ENCODE measurements around the gene FUNDC1. TPM values are rescaled to one million over a fixed set of nuclear protein-coding genes. Genes with fewer than 3 reads are reported as not detected.
"Not testable (repeated sequence)": the region's sequence is repeated elsewhere in the genome, so short reads cannot be mapped to it uniquely, and the experiment has no call there.

FUNDC1 gene
- total RNA-seq, 1 donor from 2014 or later: 34.9 TPM

DNA sequence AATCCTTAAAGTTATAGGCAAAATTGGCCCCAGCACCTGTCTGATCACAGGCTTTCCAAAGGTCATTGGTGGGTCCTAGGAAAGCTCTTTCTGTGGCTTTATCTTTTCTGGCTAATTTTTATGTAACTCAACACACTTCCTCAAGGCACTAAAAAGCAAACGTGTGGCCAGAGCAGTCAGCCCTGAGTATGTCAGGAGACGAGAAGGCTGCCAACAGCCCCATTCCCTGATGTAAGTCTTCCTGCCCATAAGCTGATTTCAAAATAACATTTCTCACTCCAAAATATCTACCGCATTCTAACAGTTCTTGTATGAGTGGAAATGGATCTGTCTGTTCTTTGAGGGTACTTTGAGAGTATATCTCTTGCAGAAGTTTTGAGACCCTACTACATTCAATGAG lies 25.5 kb upstream of the FUNDC1 start:
- no peak overlapping the region for H3K4me2 ChIP-seq
- no peaks in the 10 kb centered on the region for H3K9me3 ChIP-seq (ENCODE audit: low read depth)
- H3K4me1 ChIP-seq: no peaks in the 10 kb centered on the region
- H3F3A ChIP-seq (ENCODE audit: low read depth): no peaks in the 10 kb centered on the region
- no peak overlapping the region for H3K27ac Mint-ChIP-seq
- no peak overlapping the region for H3K4me3 ChIP-seq
- no peaks in the 10 kb centered on the region for H3K79me2 ChIP-seq (ENCODE audit: low read depth)
- TF ChIP-seq EZH2phosphoT487 (IDR thresholded peaks at IDR 0.05) (no peak), EZH2 (IDR thresholded peaks at IDR 0.05) (no peak)
- TF ChIP-seq, protein P1, sequence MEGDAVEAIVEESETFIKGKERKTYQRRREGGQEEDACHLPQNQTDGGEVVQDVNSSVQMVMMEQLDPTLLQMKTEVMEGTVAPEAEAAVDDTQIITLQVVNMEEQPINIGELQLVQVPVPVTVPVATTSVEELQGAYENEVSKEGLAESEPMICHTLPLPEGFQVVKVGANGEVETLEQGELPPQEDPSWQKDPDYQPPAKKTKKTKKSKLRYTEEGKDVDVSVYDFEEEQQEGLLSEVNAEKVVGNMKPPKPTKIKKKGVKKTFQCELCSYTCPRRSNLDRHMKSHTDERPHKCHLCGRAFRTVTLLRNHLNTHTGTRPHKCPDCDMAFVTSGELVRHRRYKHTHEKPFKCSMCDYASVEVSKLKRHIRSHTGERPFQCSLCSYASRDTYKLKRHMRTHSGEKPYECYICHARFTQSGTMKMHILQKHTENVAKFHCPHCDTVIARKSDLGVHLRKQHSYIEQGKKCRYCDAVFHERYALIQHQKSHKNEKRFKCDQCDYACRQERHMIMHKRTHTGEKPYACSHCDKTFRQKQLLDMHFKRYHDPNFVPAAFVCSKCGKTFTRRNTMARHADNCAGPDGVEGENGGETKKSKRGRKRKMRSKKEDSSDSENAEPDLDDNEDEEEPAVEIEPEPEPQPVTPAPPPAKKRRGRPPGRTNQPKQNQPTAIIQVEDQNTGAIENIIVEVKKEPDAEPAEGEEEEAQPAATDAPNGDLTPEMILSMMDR (IDR thresholded peaks at IDR 0.05): no peak
- no peaks in the 10 kb centered on the region for H4K20me1 ChIP-seq (ENCODE audit: low read depth)
- no peaks in the 10 kb centered on the region for H3K27me3 Mint-ChIP-seq (ENCODE audit: insufficient read depth, low read depth)
- H3K36me3 ChIP-seq: no peaks in the 10 kb centered on the region
- no peak for DNase-seq (ENCODE audit: low spot score)
- no peak overlapping the region for H2AFZ ChIP-seq (replicated peaks)
- H3K27ac ChIP-seq: no peak overlapping the region
- H3K9me3 Mint-ChIP-seq: peaks cover 13% of the 10 kb centered on the region
- no peaks in the 10 kb centered on the region for H3K27me3 ChIP-seq
- no peaks in the 10 kb centered on the region for H3K36me3 Mint-ChIP-seq
- H3K4me3 Mint-ChIP-seq: no peak overlapping the region
- no peaks in the 10 kb centered on the region for H3K4me1 Mint-ChIP-seq
- H3K9ac ChIP-seq: no peak overlapping the region

GRCh38 chrX:44561896-44562295 lies 19.2 kb upstream of the FUNDC1 start:
- H3K4me1 Mint-ChIP-seq, H3K4me3 Mint-ChIP-seq: not testable (repeated sequence)

DNA sequence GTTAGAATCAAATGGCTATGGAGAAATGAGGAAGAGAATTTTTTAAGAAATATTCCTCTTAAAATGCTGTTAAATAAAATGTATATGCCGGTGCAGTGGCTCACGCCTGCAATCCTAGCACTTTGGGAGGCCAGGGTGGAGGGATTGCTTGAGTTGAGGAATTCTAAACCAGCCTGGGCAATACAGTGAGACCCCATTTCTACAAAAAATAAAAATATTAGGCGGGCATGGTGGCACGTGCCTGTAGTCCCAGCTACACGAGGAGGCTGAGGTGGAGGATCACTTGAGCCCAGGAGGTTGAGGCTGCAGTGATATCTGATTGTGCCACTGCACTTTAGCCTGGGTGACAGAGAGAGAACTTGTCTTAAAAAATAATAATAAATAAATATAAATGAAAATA lies 7.9 kb upstream of the FUNDC1 start:
- Mint-ChIP-seq H3K4me1 (no peaks in the 10 kb centered on the region), H3K36me3 (no peaks in the 10 kb centered on the region), H3K27ac (no peak overlapping the region), H3K9me3 (peaks cover 2% of the 10 kb centered on the region), H3K4me3 (no peak overlapping the region), H3K27me3 (ENCODE audit: insufficient read depth, low read depth) (no peaks in the 10 kb centered on the region)
- TF ChIP-seq EZH2phosphoT487 (IDR thresholded peaks at IDR 0.05) (no peak), EZH2 (IDR thresholded peaks at IDR 0.05) (no peak)
- TF ChIP-seq, protein P1 (IDR thresholded peaks at IDR 0.05): no peak
- Histone ChIP-seq H3K4me3 (no peak overlapping the region), H3K4me1 (no peaks in the 10 kb centered on the region), H3K79me2 (ENCODE audit: low read depth) (no peaks in the 10 kb centered on the region), H2AFZ (replicated peaks) (no peak overlapping the region), H3K36me3 (no peaks in the 10 kb centered on the region), H4K20me1 (ENCODE audit: low read depth) (no peaks in the 10 kb centered on the region), H3K4me2 (no peak overlapping the region), H3K9ac (no peak overlapping the region), H3K27me3 (no peaks in the 10 kb centered on the region), H3K9me3 (ENCODE audit: low read depth) (no peaks in the 10 kb centered on the region), H3F3A (ENCODE audit: low read depth) (no peaks in the 10 kb centered on the region), H3K27ac (no peak overlapping the region)
- DNase-seq (ENCODE audit: low spot score): no peak

More at GRCh38 chrX:44561896-44562295, 19.2 kb upstream of the FUNDC1 start:
- H3K36me3 Mint-ChIP-seq; H3K36me3 ChIP-seq; H3K27ac Mint-ChIP-seq; H3K79me2 ChIP-seq (ENCODE audit: low read depth); DNase-seq (ENCODE audit: low spot score); H4K20me1 ChIP-seq (ENCODE audit: low read depth); H3K9ac ChIP-seq; H3K27me3 Mint-ChIP-seq (ENCODE audit: insufficient read depth, low read depth); H3F3A ChIP-seq (ENCODE audit: low read depth); H3K4me2 ChIP-seq; H2AFZ ChIP-seq (replicated peaks); H3K27ac ChIP-seq; H3K4me3 ChIP-seq; H3K9me3 ChIP-seq (ENCODE audit: low read depth); H3K27me3 ChIP-seq; H3K4me1 ChIP-seq: not testable (repeated sequence)
- H3K9me3 Mint-ChIP-seq: peaks cover 12% of the 10 kb centered on the region

- H4K20me1 ChIP-seq (ENCODE audit: low read depth): not testable (repeated sequence)
Measured at GRCh38 chrX:44545454-44545853, 2.8 kb upstream of the FUNDC1 start.

More at GRCh38 chrX:44545454-44545853, 2.8 kb upstream of the FUNDC1 start:
- DNase-seq (ENCODE audit: low spot score); H3K4me3 Mint-ChIP-seq; H3K27ac ChIP-seq; H2AFZ ChIP-seq (replicated peaks); H3K27me3 ChIP-seq; H3K36me3 Mint-ChIP-seq; H3K36me3 ChIP-seq; H3K4me3 ChIP-seq; H3K4me1 ChIP-seq; H3F3A ChIP-seq (ENCODE audit: low read depth); H3K9me3 Mint-ChIP-seq; H3K27me3 Mint-ChIP-seq (ENCODE audit: insufficient read depth, low read depth); H3K4me2 ChIP-seq; H3K9me3 ChIP-seq (ENCODE audit: low read depth); H3K27ac Mint-ChIP-seq; H3K4me1 Mint-ChIP-seq; H3K9ac ChIP-seq: not testable (repeated sequence)
- peaks cover 18% of the 10 kb centered on the region for H3K79me2 ChIP-seq (ENCODE audit: low read depth)
